GM23338 (cell line): ENCODE measurements around the gene PRRG3. TPM values are rescaled to one million over a fixed set of nuclear protein-coding genes. Genes with fewer than 3 reads are reported as not detected.

ENCODE experiments used
- ATAC-seq: fragments of 200-7000 bp; cut with Tn5 transposase; 3 replicates; pipeline ENCODE4 v1.9.1; 2020
- DNase-seq: peaks from one replicate; pipeline ENCODE4 v3.0.0-alpha.2; 2015; ENCODE audit warnings: low spot score
- H2AFZ ChIP-seq: fragments of 200-600 bp; sonication (generic); 2 replicates; pipeline ENCODE4 v1.8.0; 2016; ENCODE audit warnings: antibody characterized with exemption, mild to moderate bottlenecking, moderate library complexity
- H3F3A ChIP-seq: fragments of 200-600 bp; sonication (generic); replicated peaks from 2 replicates; pipeline ENCODE4 v1.8.0; 2017; ENCODE audit warnings: antibody characterized with exemption, mixed run types, low read depth
- H3K27ac ChIP-seq: fragments of 200-600 bp; sonication (generic); 2 replicates; pipeline ENCODE4 v1.6.1; 2016; ENCODE audit warnings: low read depth
- H3K27me3 ChIP-seq: fragments of 200-600 bp; sonication (generic); 2 replicates; pipeline ENCODE4 v1.8.0; 2016; ENCODE audit warnings: mild to moderate bottlenecking, mixed run types, moderate library complexity; ENCODE audit not compliant: insufficient read depth
- H3K36me3 ChIP-seq: fragments of 200-600 bp; sonication (generic); 2 replicates; pipeline ENCODE4 v1.8.0; 2016; ENCODE audit warnings: mild to moderate bottlenecking; ENCODE audit not compliant: insufficient read depth
- H3K4me1 ChIP-seq: fragments of 200-600 bp; sonication (generic); 2 replicates; pipeline ENCODE4 v1.8.0; 2016; ENCODE audit warnings: mild to moderate bottlenecking, moderate library complexity; ENCODE audit not compliant: insufficient read depth
- H3K4me2 ChIP-seq: fragments of 200-600 bp; sonication (generic); 2 replicates; pipeline ENCODE4 v1.7.1; 2017; ENCODE audit warnings: mixed run types
- H3K4me3 ChIP-seq: fragments of 200-600 bp; sonication (generic); 2 replicates; pipeline ENCODE4 v1.6.1; 2016; ENCODE audit warnings: mixed run types
- H3K79me2 ChIP-seq: fragments of 200-600 bp; sonication (generic); replicated peaks from 2 replicates; pipeline ENCODE4 v1.8.0; 2017; ENCODE audit warnings: mild to moderate bottlenecking; ENCODE audit not compliant: insufficient read depth
- H3K9me2 ChIP-seq: fragments of 200-600 bp; sonication (generic); 2 replicates; pipeline ENCODE4 v1.8.0; 2017; ENCODE audit not compliant: insufficient read depth
- H4K20me1 ChIP-seq: fragments of 200-600 bp; sonication (generic); replicated peaks from 2 replicates; pipeline ENCODE4 v1.8.0; 2017; ENCODE audit warnings: mild to moderate bottlenecking; ENCODE audit not compliant: insufficient read depth
- H3K27ac Mint-ChIP-seq: 2 replicates; pipeline ENCODE4 v1.8.0; 2020; ENCODE audit warnings: inconsistent platforms, mild to moderate bottlenecking, moderate library complexity, mixed read lengths
- H3K27me3 Mint-ChIP-seq: 3 replicates; pipeline ENCODE4 v1.8.0; 2022; ENCODE audit warnings: low read depth, mild to moderate bottlenecking, moderate library complexity, mixed read lengths, inconsistent platforms; ENCODE audit not compliant: insufficient read depth, poor library complexity
- H3K36me3 Mint-ChIP-seq: 3 replicates; pipeline ENCODE4 v1.8.0; 2021; ENCODE audit warnings: low read depth, mild to moderate bottlenecking, inconsistent platforms, moderate library complexity, mixed read lengths
- H3K4me1 Mint-ChIP-seq: 3 replicates; pipeline ENCODE4 v1.8.0; 2020; ENCODE audit warnings: mild to moderate bottlenecking, inconsistent platforms, mixed read lengths
- H3K4me3 Mint-ChIP-seq: 3 replicates; pipeline ENCODE4 v1.8.0; 2021; ENCODE audit warnings: moderate library complexity, mild to moderate bottlenecking, inconsistent platforms, mixed read lengths
- H3K9me3 Mint-ChIP-seq: 3 replicates; pipeline ENCODE4 v1.8.0; 2020; ENCODE audit warnings: moderate library complexity, mild to moderate bottlenecking, inconsistent platforms, mixed read lengths
- CREB1 ChIP-seq: fragments of 250-450 bp; sonication (Bioruptor Pico); IDR thresholded peaks from 2 replicates; pipeline ENCODE4 v1.5.0; 2020; ENCODE audit warnings: low read depth, mild to moderate bottlenecking, moderate library complexity
- EZH2 ChIP-seq: fragments of 200-600 bp; sonication (generic); IDR thresholded peaks from one replicate; pipeline ENCODE4 v1.8.0; 2017; ENCODE audit warnings: antibody characterized with exemption, mild to moderate bottlenecking, low read depth; ENCODE audit not compliant: unreplicated experiment
- EZH2phosphoT487 ChIP-seq: fragments of 200-600 bp; sonication (generic); IDR thresholded peaks from one replicate; pipeline ENCODE4 v1.8.1; 2018; ENCODE audit warnings: antibody characterized with exemption; ENCODE audit not compliant: unreplicated experiment
- JUNB ChIP-seq: IDR thresholded peaks from one replicate; pipeline ENCODE4 v1.6.1; 2016; ENCODE audit warnings: antibody characterized with exemption; ENCODE audit not compliant: unreplicated experiment
- NANOG ChIP-seq: IDR thresholded peaks from 2 replicates; pipeline ENCODE4 v1.6.1; 2016; ENCODE audit warnings: antibody characterized with exemption, borderline replicate concordance
- POLR2AphosphoS5 ChIP-seq: IDR thresholded peaks from 2 replicates; pipeline ENCODE4 v1.6.1; 2016; ENCODE audit warnings: antibody characterized with exemption, low read depth
- STAT1 ChIP-seq: IDR thresholded peaks from one replicate; pipeline ENCODE4 v1.6.1; 2016; ENCODE audit warnings: antibody characterized with exemption; ENCODE audit not compliant: unreplicated experiment
- ZNF114 ChIP-seq: fragments of 250-450 bp; sonication (Bioruptor Pico); IDR thresholded peaks from 2 replicates; pipeline ENCODE4 v1.5.0; 2020; ENCODE audit warnings: mild to moderate bottlenecking, moderate library complexity
- ZNF331 ChIP-seq: fragments of 250-450 bp; sonication (Bioruptor Pico); IDR thresholded peaks from 2 replicates; pipeline ENCODE4 v1.5.0; 2020; ENCODE audit warnings: low read depth, mild to moderate bottlenecking, moderate library complexity
- polyA plus RNA-seq: library from polyadenylated mRNA; unstranded; fragments of >200 nt; fragmentation: Nextera tagmentation; extraction: Ambion mirVana; gene quantifications from 2 replicates; pipeline ENCODE4 v1.2.1, GENCODE V29; 2016
- total RNA-seq: library from RNA; depleted of rRNA; stranded (reverse); fragments of >200 nt; shearing (Covaris generic); gene quantifications from 2 replicates; pipeline ENCODE4 v1.2.3, GENCODE V29; 2014
- TF ChIP-seq, protein P1 (sequence below): fragments of 250-450 bp; sonication (Bioruptor Pico); IDR thresholded peaks from 2 replicates; pipeline ENCODE4 v1.5.0; 2020; ENCODE audit warnings: mild to moderate bottlenecking, moderate library complexity
- TF ChIP-seq, protein P2 (sequence below): IDR thresholded peaks from 2 replicates; pipeline ENCODE4 v1.6.1; 2016; ENCODE audit warnings: antibody characterized with exemption
- TF ChIP-seq, protein P3 (sequence below): IDR thresholded peaks from one replicate; pipeline ENCODE4 v1.6.1; 2018; ENCODE audit warnings: antibody characterized with exemption; ENCODE audit not compliant: unreplicated experiment
- TF ChIP-seq, protein P4 (sequence below), 2 experiments: fragments of 200-600 bp in 1 of 2; sonication (generic) in 1 of 2; conservative IDR thresholded peaks; 2 replicates each; pipeline versions ENCODE4 v1.5.1 to v1.6.1; 2016 to 2017; ENCODE audit warnings: antibody characterized with exemption in 2 of 2, low read depth in 2 of 2, mild to moderate bottlenecking in 2 of 2, moderate library complexity in 1 of 2

The PRRG3 gene
- total and polyA plus RNA-seq, 2 experiments from 2014 or later: 5.0 to 10.6 TPM

DNA sequence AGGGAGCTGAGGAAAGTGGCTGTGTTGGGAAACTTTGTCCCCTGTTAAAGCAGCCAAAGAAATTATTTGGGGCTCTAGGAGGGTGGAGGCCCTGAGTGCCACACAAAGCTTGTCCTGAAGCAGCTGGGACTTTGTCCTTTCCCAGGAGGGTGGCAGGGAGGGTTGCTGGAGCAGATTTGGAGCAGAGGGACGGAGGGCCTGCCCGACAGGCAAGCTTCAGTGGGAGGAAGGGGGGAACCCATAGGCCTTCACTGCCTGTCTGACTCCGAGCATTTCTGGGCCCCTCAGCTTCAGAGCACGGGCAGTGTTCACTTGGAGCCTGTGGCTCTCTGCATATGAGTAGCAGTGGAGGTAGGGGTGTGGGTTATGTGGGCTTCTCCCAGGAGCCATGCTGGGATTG is 32.1 kb downstream of the PRRG3 start:
- no peaks in the 10 kb centered on the region for H3K79me2 ChIP-seq
- no peak overlapping the region for H3K27ac ChIP-seq
- no peaks in the 10 kb centered on the region for H3F3A ChIP-seq
- H3K27me3 ChIP-seq: no peaks in the 10 kb centered on the region
- H3K4me3 ChIP-seq: no peak overlapping the region
- H4K20me1 ChIP-seq: no peaks in the 10 kb centered on the region
- H2AFZ ChIP-seq: no peak overlapping the region
- Mint-ChIP-seq H3K4me3 (no peak overlapping the region), H3K27ac (no peak overlapping the region), H3K36me3 (no peaks in the 10 kb centered on the region), H3K4me1 (peaks cover 6% of the 10 kb centered on the region; the same call in 2 of the 3 replicates), H3K9me3 (no peaks in the 10 kb centered on the region; the same call in 2 of the 3 replicates), H3K27me3 (peaks cover 2% of the 10 kb centered on the region)
- ATAC-seq: no peak
- no peak for DNase-seq
- TF ChIP-seq ZNF114 (no peak), NANOG (no peak), CREB1 (no peak), EZH2phosphoT487 (no peak), EZH2 (no peak), POLR2AphosphoS5 (no peak), STAT1 (no peak), ZNF331 (CRISPR knock-in tag) (no peak), JUNB (no peak)
- TF ChIP-seq, protein P1, sequence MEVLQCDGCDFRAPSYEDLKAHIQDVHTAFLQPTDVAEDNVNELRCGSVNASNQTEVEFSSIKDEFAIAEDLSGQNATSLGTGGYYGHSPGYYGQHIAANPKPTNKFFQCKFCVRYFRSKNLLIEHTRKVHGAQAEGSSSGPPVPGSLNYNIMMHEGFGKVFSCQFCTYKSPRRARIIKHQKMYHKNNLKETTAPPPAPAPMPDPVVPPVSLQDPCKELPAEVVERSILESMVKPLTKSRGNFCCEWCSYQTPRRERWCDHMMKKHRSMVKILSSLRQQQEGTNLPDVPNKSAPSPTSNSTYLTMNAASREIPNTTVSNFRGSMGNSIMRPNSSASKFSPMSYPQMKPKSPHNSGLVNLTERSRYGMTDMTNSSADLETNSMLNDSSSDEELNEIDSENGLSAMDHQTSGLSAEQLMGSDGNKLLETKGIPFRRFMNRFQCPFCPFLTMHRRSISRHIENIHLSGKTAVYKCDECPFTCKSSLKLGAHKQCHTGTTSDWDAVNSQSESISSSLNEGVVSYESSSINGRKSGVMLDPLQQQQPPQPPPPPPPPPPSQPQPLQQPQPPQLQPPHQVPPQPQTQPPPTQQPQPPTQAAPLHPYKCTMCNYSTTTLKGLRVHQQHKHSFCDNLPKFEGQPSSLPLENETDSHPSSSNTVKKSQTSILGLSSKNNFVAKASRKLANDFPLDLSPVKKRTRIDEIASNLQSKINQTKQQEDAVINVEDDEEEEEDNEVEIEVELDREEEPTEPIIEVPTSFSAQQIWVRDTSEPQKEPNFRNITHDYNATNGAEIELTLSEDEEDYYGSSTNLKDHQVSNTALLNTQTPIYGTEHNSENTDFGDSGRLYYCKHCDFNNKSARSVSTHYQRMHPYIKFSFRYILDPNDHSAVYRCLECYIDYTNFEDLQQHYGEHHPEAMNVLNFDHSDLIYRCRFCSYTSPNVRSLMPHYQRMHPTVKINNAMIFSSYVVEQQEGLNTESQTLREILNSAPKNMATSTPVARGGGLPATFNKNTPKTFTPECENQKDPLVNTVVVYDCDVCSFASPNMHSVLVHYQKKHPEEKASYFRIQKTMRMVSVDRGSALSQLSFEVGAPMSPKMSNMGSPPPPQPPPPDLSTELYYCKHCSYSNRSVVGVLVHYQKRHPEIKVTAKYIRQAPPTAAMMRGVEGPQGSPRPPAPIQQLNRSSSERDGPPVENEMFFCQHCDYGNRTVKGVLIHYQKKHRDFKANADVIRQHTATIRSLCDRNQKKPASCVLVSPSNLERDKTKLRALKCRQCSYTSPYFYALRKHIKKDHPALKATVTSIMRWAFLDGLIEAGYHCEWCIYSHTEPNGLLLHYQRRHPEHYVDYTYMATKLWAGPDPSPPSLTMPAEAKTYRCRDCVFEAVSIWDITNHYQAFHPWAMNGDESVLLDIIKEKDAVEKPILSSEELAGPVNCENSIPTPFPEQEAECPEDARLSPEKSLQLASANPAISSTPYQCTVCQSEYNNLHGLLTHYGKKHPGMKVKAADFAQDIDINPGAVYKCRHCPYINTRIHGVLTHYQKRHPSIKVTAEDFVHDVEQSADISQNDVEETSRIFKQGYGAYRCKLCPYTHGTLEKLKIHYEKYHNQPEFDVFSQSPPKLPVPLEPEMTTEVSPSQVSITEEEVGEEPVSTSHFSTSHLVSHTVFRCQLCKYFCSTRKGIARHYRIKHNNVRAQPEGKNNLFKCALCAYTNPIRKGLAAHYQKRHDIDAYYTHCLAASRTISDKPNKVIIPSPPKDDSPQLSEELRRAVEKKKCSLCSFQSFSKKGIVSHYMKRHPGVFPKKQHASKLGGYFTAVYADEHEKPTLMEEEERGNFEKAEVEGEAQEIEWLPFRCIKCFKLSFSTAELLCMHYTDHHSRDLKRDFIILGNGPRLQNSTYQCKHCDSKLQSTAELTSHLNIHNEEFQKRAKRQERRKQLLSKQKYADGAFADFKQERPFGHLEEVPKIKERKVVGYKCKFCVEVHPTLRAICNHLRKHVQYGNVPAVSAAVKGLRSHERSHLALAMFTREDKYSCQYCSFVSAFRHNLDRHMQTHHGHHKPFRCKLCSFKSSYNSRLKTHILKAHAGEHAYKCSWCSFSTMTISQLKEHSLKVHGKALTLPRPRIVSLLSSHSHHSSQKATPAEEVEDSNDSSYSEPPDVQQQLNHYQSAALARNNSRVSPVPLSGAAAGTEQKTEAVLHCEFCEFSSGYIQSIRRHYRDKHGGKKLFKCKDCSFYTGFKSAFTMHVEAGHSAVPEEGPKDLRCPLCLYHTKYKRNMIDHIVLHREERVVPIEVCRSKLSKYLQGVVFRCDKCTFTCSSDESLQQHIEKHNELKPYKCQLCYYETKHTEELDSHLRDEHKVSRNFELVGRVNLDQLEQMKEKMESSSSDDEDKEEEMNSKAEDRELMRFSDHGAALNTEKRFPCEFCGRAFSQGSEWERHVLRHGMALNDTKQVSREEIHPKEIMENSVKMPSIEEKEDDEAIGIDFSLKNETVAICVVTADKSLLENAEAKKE: no peak
- TF ChIP-seq, protein P2, sequence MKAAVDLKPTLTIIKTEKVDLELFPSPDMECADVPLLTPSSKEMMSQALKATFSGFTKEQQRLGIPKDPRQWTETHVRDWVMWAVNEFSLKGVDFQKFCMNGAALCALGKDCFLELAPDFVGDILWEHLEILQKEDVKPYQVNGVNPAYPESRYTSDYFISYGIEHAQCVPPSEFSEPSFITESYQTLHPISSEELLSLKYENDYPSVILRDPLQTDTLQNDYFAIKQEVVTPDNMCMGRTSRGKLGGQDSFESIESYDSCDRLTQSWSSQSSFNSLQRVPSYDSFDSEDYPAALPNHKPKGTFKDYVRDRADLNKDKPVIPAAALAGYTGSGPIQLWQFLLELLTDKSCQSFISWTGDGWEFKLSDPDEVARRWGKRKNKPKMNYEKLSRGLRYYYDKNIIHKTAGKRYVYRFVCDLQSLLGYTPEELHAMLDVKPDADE: no peak
- TF ChIP-seq, protein P3, sequence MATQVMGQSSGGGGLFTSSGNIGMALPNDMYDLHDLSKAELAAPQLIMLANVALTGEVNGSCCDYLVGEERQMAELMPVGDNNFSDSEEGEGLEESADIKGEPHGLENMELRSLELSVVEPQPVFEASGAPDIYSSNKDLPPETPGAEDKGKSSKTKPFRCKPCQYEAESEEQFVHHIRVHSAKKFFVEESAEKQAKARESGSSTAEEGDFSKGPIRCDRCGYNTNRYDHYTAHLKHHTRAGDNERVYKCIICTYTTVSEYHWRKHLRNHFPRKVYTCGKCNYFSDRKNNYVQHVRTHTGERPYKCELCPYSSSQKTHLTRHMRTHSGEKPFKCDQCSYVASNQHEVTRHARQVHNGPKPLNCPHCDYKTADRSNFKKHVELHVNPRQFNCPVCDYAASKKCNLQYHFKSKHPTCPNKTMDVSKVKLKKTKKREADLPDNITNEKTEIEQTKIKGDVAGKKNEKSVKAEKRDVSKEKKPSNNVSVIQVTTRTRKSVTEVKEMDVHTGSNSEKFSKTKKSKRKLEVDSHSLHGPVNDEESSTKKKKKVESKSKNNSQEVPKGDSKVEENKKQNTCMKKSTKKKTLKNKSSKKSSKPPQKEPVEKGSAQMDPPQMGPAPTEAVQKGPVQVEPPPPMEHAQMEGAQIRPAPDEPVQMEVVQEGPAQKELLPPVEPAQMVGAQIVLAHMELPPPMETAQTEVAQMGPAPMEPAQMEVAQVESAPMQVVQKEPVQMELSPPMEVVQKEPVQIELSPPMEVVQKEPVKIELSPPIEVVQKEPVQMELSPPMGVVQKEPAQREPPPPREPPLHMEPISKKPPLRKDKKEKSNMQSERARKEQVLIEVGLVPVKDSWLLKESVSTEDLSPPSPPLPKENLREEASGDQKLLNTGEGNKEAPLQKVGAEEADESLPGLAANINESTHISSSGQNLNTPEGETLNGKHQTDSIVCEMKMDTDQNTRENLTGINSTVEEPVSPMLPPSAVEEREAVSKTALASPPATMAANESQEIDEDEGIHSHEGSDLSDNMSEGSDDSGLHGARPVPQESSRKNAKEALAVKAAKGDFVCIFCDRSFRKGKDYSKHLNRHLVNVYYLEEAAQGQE: no peak
- TF ChIP-seq, protein P4, sequence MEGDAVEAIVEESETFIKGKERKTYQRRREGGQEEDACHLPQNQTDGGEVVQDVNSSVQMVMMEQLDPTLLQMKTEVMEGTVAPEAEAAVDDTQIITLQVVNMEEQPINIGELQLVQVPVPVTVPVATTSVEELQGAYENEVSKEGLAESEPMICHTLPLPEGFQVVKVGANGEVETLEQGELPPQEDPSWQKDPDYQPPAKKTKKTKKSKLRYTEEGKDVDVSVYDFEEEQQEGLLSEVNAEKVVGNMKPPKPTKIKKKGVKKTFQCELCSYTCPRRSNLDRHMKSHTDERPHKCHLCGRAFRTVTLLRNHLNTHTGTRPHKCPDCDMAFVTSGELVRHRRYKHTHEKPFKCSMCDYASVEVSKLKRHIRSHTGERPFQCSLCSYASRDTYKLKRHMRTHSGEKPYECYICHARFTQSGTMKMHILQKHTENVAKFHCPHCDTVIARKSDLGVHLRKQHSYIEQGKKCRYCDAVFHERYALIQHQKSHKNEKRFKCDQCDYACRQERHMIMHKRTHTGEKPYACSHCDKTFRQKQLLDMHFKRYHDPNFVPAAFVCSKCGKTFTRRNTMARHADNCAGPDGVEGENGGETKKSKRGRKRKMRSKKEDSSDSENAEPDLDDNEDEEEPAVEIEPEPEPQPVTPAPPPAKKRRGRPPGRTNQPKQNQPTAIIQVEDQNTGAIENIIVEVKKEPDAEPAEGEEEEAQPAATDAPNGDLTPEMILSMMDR (conservative IDR thresholded peaks at IDR 0.05; ENCODE audit: low read depth in 2 of 2): no peak
- H3K9me2 ChIP-seq: no peaks in the 10 kb centered on the region
- no peaks in the 10 kb centered on the region for H3K36me3 ChIP-seq
- H3K4me2 ChIP-seq: no peak overlapping the region
- no peaks in the 10 kb centered on the region for H3K4me1 ChIP-seq
